ENCODE results near the gene PTPN6. TPM values are rescaled to one million over a fixed set of nuclear protein-coding genes. Genes with fewer than 3 reads are reported as not detected.

Gene PTPN6
- polyA plus RNA-seq, 3 donors, result 449 to 764 (median 562) TPM

DNA sequence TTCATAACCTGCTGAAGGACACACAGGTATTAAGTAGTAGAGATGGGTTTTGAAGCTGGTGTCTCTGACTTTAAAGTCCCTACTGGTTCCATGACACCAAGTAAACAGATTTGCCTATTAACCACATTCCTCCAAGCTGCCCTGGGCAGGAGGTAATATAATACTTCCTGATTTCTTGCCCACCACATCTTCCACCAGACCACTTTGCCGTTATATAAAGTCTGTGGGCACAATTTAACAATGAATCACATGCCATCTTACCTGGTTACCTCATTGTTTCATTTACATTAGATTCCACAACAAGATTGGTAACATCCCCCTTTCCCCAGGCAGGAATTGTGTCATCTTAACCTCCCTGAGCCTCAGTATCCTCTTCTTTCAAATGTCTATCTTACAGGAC lies 47.4 kb upstream of the PTPN6 start:
- Histone ChIP-seq H3K27me3 (ENCODE audit: control insufficient read depth in 2 of 2, insufficient read depth in 2 of 2, low read length in 2 of 2) (no peaks in the 10 kb centered on the region), H3K4me2 (replicated peaks; ENCODE audit: extremely low read depth, low read length, poor library complexity, severe bottlenecking) (no peak overlapping the region), H3K27ac (ENCODE audit: low read depth in 1 of 2, low read length in 2 of 2) (no peak overlapping the region), H3K4me1 (ENCODE audit: control insufficient read depth in 1 of 2, insufficient read depth in 2 of 2, low read length in 2 of 2) (peaks cover 26 to 30% of the 10 kb centered on the region in 2 donors), H3K36me3 (replicated peaks in 1 of 2; ENCODE audit: control insufficient read depth in 1 of 2, insufficient read depth in 2 of 2, low read length in 2 of 2) (peaks cover 0 to 9% of the 10 kb centered on the region in 2 donors), H2AFZ (ENCODE audit: insufficient read depth, low read depth, low read length, poor library complexity, severe bottlenecking) (peak overlapping the region; percentile 91), H3K9me3 (replicated peaks in 1 of 2; ENCODE audit: control insufficient read depth in 1 of 2, insufficient read depth in 1 of 2, low read length in 2 of 2) (no peaks in the 10 kb centered on the region), H3K79me2 (ENCODE audit: insufficient read depth, low read length) (no peaks in the 10 kb centered on the region), H3K9ac (ENCODE audit: insufficient read depth, low read length, poor library complexity, severe bottlenecking) (no peak overlapping the region), H3K4me3 (replicated peaks in 1 of 3; ENCODE audit: low read depth in 2 of 3, low read length in 3 of 3) (no peak overlapping the region), H4K20me1 (ENCODE audit: insufficient read depth, low read length) (no peaks in the 10 kb centered on the region)
- intact Hi-C loops (cut with micrococcal nuclease), result loop anchor here in 1 of 2 donors (1.0 to 10.0 kb wide), 2 partner anchors 30 to 49 kb away; partner anchors contain the start of genes CDCA3, SPSB2 and USP5
- peaks cover 13% of the 10 kb centered on the region for H3K4me1 Mint-ChIP-seq
- TF ChIP-seq, protein P1, sequence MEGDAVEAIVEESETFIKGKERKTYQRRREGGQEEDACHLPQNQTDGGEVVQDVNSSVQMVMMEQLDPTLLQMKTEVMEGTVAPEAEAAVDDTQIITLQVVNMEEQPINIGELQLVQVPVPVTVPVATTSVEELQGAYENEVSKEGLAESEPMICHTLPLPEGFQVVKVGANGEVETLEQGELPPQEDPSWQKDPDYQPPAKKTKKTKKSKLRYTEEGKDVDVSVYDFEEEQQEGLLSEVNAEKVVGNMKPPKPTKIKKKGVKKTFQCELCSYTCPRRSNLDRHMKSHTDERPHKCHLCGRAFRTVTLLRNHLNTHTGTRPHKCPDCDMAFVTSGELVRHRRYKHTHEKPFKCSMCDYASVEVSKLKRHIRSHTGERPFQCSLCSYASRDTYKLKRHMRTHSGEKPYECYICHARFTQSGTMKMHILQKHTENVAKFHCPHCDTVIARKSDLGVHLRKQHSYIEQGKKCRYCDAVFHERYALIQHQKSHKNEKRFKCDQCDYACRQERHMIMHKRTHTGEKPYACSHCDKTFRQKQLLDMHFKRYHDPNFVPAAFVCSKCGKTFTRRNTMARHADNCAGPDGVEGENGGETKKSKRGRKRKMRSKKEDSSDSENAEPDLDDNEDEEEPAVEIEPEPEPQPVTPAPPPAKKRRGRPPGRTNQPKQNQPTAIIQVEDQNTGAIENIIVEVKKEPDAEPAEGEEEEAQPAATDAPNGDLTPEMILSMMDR (IDR thresholded peaks at IDR 0.05), result no peak
- peaks cover 0 to 2% (median 0%) of the 10 kb centered on the region in 3 donors for H3K27me3 Mint-ChIP-seq (ENCODE audit: low read depth in 3 of 3)
- WGBS (ENCODE audit: insufficient coverage), result 13% methylated on average over 1 of the region's 1 CpG
- peak overlapping the region in 1 of 7 donors; percentile 73 for H3K27ac Mint-ChIP-seq
- no peak for DNase-seq
- H3K4me3 Mint-ChIP-seq, result no peak overlapping the region
- H3K36me3 Mint-ChIP-seq, result peaks cover 3 to 5% of the 10 kb centered on the region in 2 donors
- no peaks in the 10 kb centered on the region for H3K9me3 Mint-ChIP-seq

DNA sequence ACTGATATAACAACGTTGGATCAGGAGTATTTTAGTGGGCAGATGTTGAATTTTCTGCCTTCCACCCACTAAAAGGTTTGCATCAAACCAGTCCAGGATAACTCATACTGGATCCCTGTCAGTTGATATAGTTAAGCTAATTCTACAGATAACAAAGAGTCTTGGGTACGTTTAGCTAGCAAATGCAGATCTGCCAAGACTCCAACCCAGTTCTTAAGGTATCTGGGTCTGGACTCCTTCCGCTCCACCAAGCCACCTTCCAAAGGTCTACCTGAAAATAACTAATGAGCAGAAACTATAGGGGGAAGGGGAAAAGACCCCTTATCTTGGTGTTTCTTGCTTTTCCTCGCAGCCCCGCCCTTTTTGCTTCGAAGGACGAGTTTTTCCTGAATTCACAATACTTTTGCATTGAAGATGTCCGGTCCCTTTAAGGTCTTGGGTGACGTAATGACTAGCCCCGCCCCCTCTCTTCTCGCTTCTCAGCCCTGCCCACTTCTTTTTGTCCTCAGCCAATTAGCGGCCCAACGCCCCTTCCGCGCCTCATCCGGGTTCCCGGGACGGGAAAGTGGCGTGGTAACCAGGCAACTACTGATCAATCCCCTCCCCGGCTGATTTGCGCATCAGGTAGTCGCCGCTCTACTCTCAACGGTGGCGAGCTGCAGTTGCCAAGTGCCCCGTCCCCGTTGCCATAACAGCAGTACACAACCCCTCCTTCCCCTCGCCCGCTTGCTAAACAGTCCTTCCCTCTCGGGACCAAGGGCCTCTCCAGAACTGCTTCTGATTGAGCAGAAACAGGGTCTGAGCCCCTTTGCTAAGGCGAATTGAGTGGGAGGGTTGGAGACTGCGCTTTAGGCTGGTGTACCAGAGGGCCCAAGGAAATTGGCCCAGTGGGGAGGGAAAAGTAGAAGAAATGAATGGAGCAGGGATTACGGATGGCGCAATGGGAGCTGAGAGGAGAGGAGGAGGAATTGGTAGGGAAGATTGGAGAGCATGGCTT lies 46.6 kb upstream of the PTPN6 start, which contains the start of gene LRRC23:
TSS of gene LRRC23 (plus strand) at position 543 of the 997 bp plus-strand sequence. CDS start 812 bp downstream, outside the sequence.
- no peaks in the 10 kb centered on the region for H4K20me1 ChIP-seq (ENCODE audit: insufficient read depth, low read length)
- peaks cover 3 to 5% of the 10 kb centered on the region in 2 donors for H3K36me3 Mint-ChIP-seq
- H3K4me3 ChIP-seq (replicated peaks in 1 of 3; ENCODE audit: low read depth in 2 of 3, low read length in 3 of 3), result peak within 1 kb of the TSS; percentile 77 to 89 (median 89)
- H3K9me3 ChIP-seq (replicated peaks in 1 of 2; ENCODE audit: control insufficient read depth in 1 of 2, insufficient read depth in 1 of 2, low read length in 2 of 2), result no peaks in the 10 kb centered on the region
- H3K36me3 ChIP-seq (replicated peaks in 1 of 2; ENCODE audit: control insufficient read depth in 1 of 2, insufficient read depth in 2 of 2, low read length in 2 of 2), result peaks cover 0 to 9% of the 10 kb centered on the region in 2 donors
- peak within 1 kb of the TSS in 1 of 7 donors; percentile 73 for H3K27ac Mint-ChIP-seq
- H3K9me3 Mint-ChIP-seq, result no peaks in the 10 kb centered on the region
- H3K4me1 Mint-ChIP-seq, result peaks cover 9% of the 10 kb centered on the region
- H3K4me1 ChIP-seq (ENCODE audit: control insufficient read depth in 1 of 2, insufficient read depth in 2 of 2, low read length in 2 of 2), result peaks cover 20 to 23% of the 10 kb centered on the region in 2 donors
- peak; percentile 89 to 93 (median 92) for DNase-seq
- H3K79me2 ChIP-seq (ENCODE audit: insufficient read depth, low read length), result no peaks in the 10 kb centered on the region
- H3K4me3 Mint-ChIP-seq, result no peak within 1 kb of the TSS
- intact Hi-C loops (cut with micrococcal nuclease), result loop anchor here (1.0 to 10.0 kb wide), 3 partner anchors 31 to 50 kb away; partner anchors contain the start of genes SPSB2 (in 2 of the 2), CDCA3 (in 1 of the 2) and USP5 (in 1 of the 2)
- H3K27ac ChIP-seq (ENCODE audit: low read depth in 1 of 2, low read length in 2 of 2), result peak within 1 kb of the TSS; percentile 41 to 84
- peak within 1 kb of the TSS; percentile 70 for H3K9ac ChIP-seq (ENCODE audit: insufficient read depth, low read length, poor library complexity, severe bottlenecking)
- 6% methylated on average over 26 of the region's 34 CpGs for WGBS (ENCODE audit: insufficient coverage)
- H2AFZ ChIP-seq (ENCODE audit: insufficient read depth, low read depth, low read length, poor library complexity, severe bottlenecking), result peak within 1 kb of the TSS; percentile 91
- H3K4me2 ChIP-seq (replicated peaks; ENCODE audit: extremely low read depth, low read length, poor library complexity, severe bottlenecking), result peak within 1 kb of the TSS; percentile 94
- H3K27me3 ChIP-seq (ENCODE audit: control insufficient read depth in 2 of 2, insufficient read depth in 2 of 2, low read length in 2 of 2), result no peaks in the 10 kb centered on the region
- no peaks in the 10 kb centered on the region for H3K27me3 Mint-ChIP-seq (ENCODE audit: low read depth in 3 of 3)
- TF ChIP-seq, protein P1 (IDR thresholded peaks at IDR 0.05), result no peak

Data from CD14-positive monocyte (primary cell).